ENCODE data around the gene UNCX.
"Not testable (repeated sequence)": the region's sequence is repeated elsewhere in the genome, so short reads cannot be mapped to it uniquely, and the experiment has no call there.

The UNCX gene

GRCh38 chr7:1260244-1260635, 27.6 kb downstream of the UNCX start:
- DNase-seq = no peak

- DNase-seq = not testable (repeated sequence)
Measured at GRCh38 chr7:1261036-1261435, 28.4 kb downstream of the UNCX start.

GRCh38 chr7:1262441-1262840, 29.8 kb downstream of the UNCX start:
- DNase-seq = no peak

- no peak for DNase-seq
Measured at GRCh38 chr7:1263391-1263951, 30.8 kb downstream of the UNCX start.

- DNase-seq = no peak
Measured at GRCh38 chr7:1264345-1265280, 31.9 kb downstream of the UNCX start.

GRCh38 chr7:1267016-1267900, 34.6 kb downstream of the UNCX start:
- no peak for DNase-seq

GRCh38 chr7:1268076-1268815, 35.6 kb downstream of the UNCX start:
- DNase-seq = no peak

- DNase-seq = no peak
Measured at GRCh38 chr7:1268866-1269265, 36.2 kb downstream of the UNCX start.

- DNase-seq = no peak
Measured at GRCh38 chr7:1269336-1269890, 36.7 kb downstream of the UNCX start.

GRCh38 chr7:1270181-1270580, 37.5 kb downstream of the UNCX start:
- DNase-seq = no peak

GRCh38 chr7:1271046-1271445, 38.4 kb downstream of the UNCX start:
- no peak for DNase-seq

- no peak for DNase-seq
Measured at GRCh38 chr7:1271656-1272055, 39.0 kb downstream of the UNCX start.

- DNase-seq = not testable (repeated sequence)
Measured at GRCh38 chr7:1272136-1272535, 39.5 kb downstream of the UNCX start.

GRCh38 chr7:1274121-1274875, 41.6 kb downstream of the UNCX start:
- DNase-seq = no peak

- DNase-seq = no peak
Measured at GRCh38 chr7:1274876-1275375, 42.3 kb downstream of the UNCX start.

GRCh38 chr7:1275451-1276381, 43.0 kb downstream of the UNCX start:
- no peak for DNase-seq

- DNase-seq = no peak
Measured at GRCh38 chr7:1276626-1277175, 44.0 kb downstream of the UNCX start.

GRCh38 chr7:1278543-1278942, 45.9 kb downstream of the UNCX start:
- DNase-seq = no peak

- no peak for DNase-seq
Measured at GRCh38 chr7:1279041-1279440, 46.4 kb downstream of the UNCX start.

- not testable (repeated sequence) for DNase-seq
Measured at GRCh38 chr7:1279895-1280294, 47.2 kb downstream of the UNCX start.
